ENCODE results near the gene TEPSIN.

Gene TEPSIN

GRCh38 chr17:81253358-81254131, 14.7 kb upstream of the TEPSIN start:
- Histone ChIP-seq H3K79me2 (ENCODE audit: insufficient read depth, low read depth) (no peaks in the 10 kb centered on the region), H3K4me3 (IDR thresholded peaks at IDR 0.05; ENCODE audit: insufficient read depth, low read depth, low read length) (no peak overlapping the region), H2AFZ (ENCODE audit: low read depth) (no peak overlapping the region), H3K27ac (no peak overlapping the region), H3K9ac (no peak overlapping the region), H3K4me2 (no peak overlapping the region), H4K20me1 (ENCODE audit: insufficient read depth) (no peaks in the 10 kb centered on the region), H3K27me3 (ENCODE audit: insufficient read depth, low read depth) (no peaks in the 10 kb centered on the region), H3K36me3 (ENCODE audit: insufficient read depth) (no peaks in the 10 kb centered on the region), H3K4me1 (ENCODE audit: low read depth, poor library complexity, severe bottlenecking) (no peaks in the 10 kb centered on the region)
- TF ChIP-seq, protein P1, sequence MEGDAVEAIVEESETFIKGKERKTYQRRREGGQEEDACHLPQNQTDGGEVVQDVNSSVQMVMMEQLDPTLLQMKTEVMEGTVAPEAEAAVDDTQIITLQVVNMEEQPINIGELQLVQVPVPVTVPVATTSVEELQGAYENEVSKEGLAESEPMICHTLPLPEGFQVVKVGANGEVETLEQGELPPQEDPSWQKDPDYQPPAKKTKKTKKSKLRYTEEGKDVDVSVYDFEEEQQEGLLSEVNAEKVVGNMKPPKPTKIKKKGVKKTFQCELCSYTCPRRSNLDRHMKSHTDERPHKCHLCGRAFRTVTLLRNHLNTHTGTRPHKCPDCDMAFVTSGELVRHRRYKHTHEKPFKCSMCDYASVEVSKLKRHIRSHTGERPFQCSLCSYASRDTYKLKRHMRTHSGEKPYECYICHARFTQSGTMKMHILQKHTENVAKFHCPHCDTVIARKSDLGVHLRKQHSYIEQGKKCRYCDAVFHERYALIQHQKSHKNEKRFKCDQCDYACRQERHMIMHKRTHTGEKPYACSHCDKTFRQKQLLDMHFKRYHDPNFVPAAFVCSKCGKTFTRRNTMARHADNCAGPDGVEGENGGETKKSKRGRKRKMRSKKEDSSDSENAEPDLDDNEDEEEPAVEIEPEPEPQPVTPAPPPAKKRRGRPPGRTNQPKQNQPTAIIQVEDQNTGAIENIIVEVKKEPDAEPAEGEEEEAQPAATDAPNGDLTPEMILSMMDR (conservative IDR thresholded peaks at IDR 0.05; ENCODE audit: low read depth, low read length), result peak; percentile 88

GRCh38 chr17:81252987-81253329, 14.1 kb upstream of the TEPSIN start:
- H3K27me3 ChIP-seq (ENCODE audit: insufficient read depth, low read depth), result no peaks in the 10 kb centered on the region
- TF ChIP-seq, protein P1 (conservative IDR thresholded peaks at IDR 0.05; ENCODE audit: low read depth, low read length), result no peak
- no peak overlapping the region for H3K4me3 ChIP-seq (IDR thresholded peaks at IDR 0.05; ENCODE audit: insufficient read depth, low read depth, low read length)
- H3K4me2 ChIP-seq, result no peak overlapping the region
- H3K4me1 ChIP-seq (ENCODE audit: low read depth, poor library complexity, severe bottlenecking), result no peaks in the 10 kb centered on the region
- no peak overlapping the region for H3K9ac ChIP-seq
- H4K20me1 ChIP-seq (ENCODE audit: insufficient read depth), result no peaks in the 10 kb centered on the region
- H3K27ac ChIP-seq, result no peak overlapping the region
- no peaks in the 10 kb centered on the region for H3K79me2 ChIP-seq (ENCODE audit: insufficient read depth, low read depth)
- H3K36me3 ChIP-seq (ENCODE audit: insufficient read depth), result no peaks in the 10 kb centered on the region
- H2AFZ ChIP-seq (ENCODE audit: low read depth), result no peak overlapping the region

DNA sequence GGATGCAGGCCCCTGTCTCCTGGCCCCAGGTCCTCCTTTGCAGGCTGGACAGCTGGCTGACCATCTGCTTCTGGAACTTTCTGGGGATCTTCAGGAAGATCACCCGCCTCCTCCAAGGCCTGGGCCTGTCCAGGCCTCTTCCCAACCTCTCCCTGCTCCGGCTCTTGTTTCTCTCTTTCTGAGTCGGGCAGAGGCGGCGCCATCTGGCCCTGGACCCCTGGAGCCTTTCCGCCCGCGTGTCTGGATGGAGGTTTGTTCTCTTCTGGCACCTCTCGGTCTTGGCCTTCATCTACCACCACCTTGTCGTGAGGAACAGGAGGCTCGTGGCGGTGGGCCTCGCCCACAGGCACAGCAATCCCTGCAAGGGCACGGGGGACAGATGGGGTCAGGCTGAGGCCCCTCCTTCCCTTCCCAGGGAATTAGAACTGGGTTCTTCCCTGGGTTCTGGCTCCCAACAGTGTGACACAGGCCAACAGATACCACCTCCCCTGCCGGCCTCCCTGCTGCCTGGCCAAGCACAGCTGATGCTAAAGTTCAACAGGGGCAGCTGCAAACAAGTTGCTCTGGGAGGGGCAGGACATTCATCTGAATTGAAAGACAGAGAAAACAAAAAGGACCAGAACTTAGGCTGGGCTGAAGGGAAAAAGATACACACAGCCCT, 13.6 kb upstream of the TEPSIN start:
- Histone ChIP-seq H3K27ac (no peak overlapping the region), H3K4me1 (ENCODE audit: low read depth, poor library complexity, severe bottlenecking) (no peaks in the 10 kb centered on the region), H3K27me3 (ENCODE audit: insufficient read depth, low read depth) (no peaks in the 10 kb centered on the region), H3K9ac (no peak overlapping the region), H3K36me3 (ENCODE audit: insufficient read depth) (no peaks in the 10 kb centered on the region), H4K20me1 (ENCODE audit: insufficient read depth) (no peaks in the 10 kb centered on the region), H3K4me2 (no peak overlapping the region), H3K4me3 (IDR thresholded peaks at IDR 0.05; ENCODE audit: insufficient read depth, low read depth, low read length) (no peak overlapping the region), H2AFZ (ENCODE audit: low read depth) (no peak overlapping the region), H3K79me2 (ENCODE audit: insufficient read depth, low read depth) (no peaks in the 10 kb centered on the region)
- TF ChIP-seq, protein P1 (conservative IDR thresholded peaks at IDR 0.05; ENCODE audit: low read depth, low read length), result no peak

DNA sequence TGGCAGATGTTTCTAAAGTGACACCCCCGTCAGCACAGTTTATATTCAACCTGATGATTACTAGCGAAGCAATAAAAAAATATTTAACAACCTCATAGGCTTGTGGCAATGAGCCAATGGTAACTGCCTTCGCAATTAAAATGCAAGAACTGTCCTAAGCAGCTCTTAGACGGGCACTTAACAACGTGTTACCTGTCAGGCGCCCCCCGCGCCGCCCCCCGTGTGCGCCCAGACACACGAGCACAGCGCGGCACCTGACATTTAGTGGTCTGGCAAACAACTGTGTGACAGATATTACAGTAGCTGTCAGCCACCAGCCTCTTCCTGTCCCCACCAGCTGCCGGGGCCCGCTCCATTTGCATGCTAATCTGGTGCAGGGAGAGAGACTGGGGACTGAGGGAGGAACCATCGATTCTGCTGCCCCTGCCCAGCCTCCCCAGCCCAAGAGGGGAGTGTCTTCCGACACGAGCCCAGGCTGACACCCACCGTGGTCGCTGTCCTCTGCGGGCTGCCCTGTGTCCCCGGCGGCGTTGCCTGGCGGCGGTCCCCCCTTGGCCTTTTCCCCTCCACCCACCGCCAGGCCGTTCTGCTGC, 12.9 kb upstream of the TEPSIN start:
- H3K4me2 ChIP-seq, result no peak overlapping the region
- H3K9ac ChIP-seq, result no peak overlapping the region
- no peaks in the 10 kb centered on the region for H3K36me3 ChIP-seq (ENCODE audit: insufficient read depth)
- no peaks in the 10 kb centered on the region for H3K4me1 ChIP-seq (ENCODE audit: low read depth, poor library complexity, severe bottlenecking)
- no peaks in the 10 kb centered on the region for H3K27me3 ChIP-seq (ENCODE audit: insufficient read depth, low read depth)
- H4K20me1 ChIP-seq (ENCODE audit: insufficient read depth), result no peaks in the 10 kb centered on the region
- no peaks in the 10 kb centered on the region for H3K79me2 ChIP-seq (ENCODE audit: insufficient read depth, low read depth)
- no peak overlapping the region for H3K27ac ChIP-seq
- TF ChIP-seq, protein P1 (conservative IDR thresholded peaks at IDR 0.05; ENCODE audit: low read depth, low read length), result no peak
- H2AFZ ChIP-seq (ENCODE audit: low read depth), result no peak overlapping the region
- no peak overlapping the region for H3K4me3 ChIP-seq (IDR thresholded peaks at IDR 0.05; ENCODE audit: insufficient read depth, low read depth, low read length)
